ENCODE data around the gene SUPT3H.

Gene SUPT3H

GRCh38 chr6:45002390-45003105 lies 375.2 kb downstream of the SUPT3H start:
- no peak for DNase-seq (ENCODE audit: low read depth in 2 of 2)

DNA sequence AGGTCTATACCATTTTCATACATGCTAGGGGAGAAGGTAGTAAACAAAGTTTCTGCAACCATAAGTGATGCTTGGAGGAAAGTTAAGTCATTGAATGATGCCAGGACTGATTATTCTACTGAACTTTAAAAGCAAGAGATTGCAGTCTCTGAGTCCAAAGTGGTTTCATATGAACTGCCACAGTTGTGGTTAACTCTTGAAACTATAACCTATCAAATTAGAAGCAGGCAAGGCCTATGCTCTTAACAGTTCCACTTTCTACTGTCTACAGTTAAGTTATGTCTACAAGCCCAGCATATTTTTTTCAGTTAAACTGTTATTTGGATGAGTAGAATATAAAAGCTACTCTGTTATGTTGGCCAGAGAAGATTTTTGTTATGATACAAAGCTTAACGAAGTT lies 376.1 kb downstream of the SUPT3H start:
- DNase-seq (ENCODE audit: low read depth in 2 of 2): no peak

DNA sequence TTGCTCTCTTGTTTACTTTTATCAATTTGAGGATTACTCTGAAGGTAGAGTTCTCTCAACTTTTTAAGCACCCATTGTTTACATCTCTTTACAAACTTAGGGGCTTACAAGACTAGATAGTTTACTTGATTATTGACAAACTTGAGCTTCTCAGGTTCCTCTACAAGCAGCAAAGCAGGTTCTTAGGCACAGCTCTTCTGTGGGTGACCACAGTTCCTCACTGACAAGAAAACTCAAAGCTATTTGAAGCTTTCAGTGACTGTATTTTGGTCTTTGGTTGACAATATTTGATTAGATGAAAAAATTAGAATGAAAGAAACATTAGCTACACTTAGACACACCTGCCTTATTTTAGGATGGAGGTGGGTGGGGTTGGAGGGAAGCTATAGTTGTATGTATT lies 376.9 kb downstream of the SUPT3H start:
- no peak for DNase-seq (ENCODE audit: low read depth in 2 of 2)

GRCh38 chr6:44999066-44999465 lies 378.7 kb downstream of the SUPT3H start:
- DNase-seq (ENCODE audit: low read depth in 2 of 2): no peak

DNA sequence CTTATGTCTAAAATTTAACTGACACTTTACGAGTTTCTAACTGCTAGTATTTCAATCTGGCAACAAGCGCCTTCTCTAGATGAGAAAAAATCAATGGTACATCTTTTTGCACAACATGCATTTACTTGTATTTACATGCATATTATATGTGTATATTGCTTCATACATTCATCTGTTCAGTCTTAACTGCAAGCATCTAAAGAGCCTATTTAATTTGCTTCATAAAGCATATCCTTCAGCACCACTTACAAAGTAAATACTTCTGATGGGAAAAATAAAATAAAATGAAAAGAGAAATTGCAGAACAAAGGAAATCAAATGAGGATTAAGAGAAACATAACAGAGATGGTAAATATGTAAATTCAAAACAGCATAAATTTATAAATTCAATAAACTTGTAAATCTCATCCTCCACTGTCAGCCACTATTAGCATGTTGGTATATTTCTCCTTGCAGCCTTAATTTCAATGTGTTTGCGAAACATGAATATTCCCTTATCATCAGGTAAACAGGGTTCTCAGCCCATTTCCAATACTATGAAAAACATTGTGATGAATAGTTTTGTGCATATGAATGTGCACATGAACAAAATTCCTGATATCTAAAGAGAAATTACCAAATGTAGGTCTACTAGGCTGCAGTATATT lies 382.1 kb downstream of the SUPT3H start:
- DNase-seq (ENCODE audit: low read depth in 2 of 2): no peak

GRCh38 chr6:44989391-44989790 lies 388.3 kb downstream of the SUPT3H start:
- no peak for DNase-seq (ENCODE audit: low read depth in 2 of 2)

GRCh38 chr6:44985006-44985405 lies 392.7 kb downstream of the SUPT3H start:
- DNase-seq (ENCODE audit: low read depth in 2 of 2): no peak

GRCh38 chr6:44983467-44984365 lies 394.0 kb downstream of the SUPT3H start:
- DNase-seq (ENCODE audit: low read depth in 2 of 2): no peak

GRCh38 chr6:44980841-44981240 lies 396.9 kb downstream of the SUPT3H start:
- no peak for DNase-seq (ENCODE audit: low read depth in 2 of 2)

DNA sequence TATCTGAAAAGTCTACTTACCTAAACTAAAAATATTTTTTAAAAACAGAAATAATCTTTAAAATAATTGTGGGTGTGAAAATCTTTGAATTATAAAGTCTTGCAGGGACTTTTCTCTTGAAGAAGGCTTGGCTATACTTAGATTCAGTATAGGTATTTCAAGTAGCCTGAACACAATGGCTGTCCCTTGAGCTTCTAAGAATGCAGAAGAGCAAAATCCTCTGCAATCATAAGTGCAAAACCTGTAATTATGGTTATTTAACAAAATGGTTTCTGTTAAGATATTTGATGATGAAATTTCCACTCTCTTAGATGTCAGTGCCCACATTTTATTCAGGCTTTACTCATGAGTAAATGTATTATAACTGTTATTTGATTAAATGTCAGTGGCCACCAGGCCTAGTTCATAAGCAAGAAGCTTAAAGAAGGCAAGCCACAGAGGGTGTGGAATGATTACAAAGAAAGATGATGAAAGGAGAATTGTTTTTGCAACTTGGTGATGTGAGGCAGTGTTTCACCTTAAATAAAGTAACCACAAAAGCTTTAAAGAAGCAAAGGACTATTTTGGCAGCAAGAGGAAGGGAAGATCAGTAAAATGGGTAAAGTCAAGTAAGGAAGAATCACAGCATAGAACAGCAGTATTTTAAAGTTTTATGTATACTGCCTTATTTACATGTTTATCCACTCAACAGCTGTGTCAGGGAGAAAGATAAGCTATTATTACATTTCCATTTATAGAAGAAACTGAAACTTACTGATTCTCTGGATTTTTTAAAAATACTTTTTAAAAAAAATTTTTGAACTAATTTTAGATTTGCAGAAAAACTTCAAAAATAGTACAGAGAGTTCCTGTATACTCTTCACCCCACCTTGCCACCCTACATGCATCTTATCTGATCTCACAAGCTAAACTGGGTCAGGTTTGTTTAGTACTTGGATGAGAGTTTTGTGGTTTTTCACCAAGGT lies 400.8 kb downstream of the SUPT3H start:
- DNase-seq (ENCODE audit: low read depth in 2 of 2): no peak

DNA sequence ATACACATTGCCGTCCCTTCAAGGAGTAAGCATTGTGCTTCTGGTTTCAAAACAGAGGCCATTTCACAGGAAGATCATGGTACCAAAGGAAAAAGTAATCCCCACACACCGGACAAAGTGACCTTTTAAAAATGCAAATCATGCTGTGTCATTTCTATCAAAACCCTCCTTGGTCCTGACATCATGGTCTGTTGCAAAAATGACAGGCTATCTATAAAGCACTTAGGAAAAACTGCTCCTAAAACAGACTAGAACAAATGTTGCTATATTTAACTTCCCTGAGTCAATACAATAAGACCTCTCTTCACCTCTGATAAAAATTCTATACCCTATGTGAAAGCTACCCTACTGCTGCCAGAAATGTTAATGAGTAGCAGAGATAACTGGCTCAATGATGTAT lies 403.2 kb downstream of the SUPT3H start:
- no peak for DNase-seq (ENCODE audit: low read depth in 2 of 2)

- DNase-seq (ENCODE audit: low read depth in 2 of 2): no peak
These were observed 405.0 kb downstream of the SUPT3H start for GRCh38 chr6:44972709-44973108.

DNA sequence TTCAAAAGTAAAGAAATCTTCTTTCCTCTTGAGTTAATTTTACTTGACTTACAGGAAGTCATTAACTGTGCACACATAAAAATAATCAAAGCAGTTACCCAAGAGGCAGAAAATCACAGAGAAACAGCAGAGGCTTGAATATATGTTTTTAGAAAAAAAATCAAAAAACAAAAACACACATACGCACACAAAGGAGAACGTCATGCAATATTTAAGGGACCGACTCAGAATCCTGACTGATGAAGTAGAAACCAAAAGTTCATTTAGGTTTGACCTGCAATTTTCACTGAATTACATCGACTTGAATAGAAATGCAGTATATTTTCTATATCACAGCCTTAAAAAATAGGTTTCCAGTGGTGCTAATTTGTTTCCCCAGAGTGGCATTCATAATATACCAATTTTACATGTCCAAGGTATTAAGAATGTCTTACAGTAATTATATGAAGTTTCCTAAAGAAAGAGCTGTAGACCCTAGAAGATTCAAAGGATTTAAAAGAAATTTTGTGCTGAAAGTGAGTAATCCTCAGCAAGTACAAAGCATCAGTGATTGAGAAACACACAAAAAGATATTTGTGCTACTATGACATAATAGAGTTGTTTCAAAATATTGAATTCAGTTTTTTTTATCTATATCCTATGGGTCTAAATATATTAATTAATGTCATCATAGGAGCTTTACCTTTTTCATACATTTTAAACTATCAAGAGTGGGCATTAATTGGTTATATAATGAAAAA lies 408.1 kb downstream of the SUPT3H start:
- DNase-seq (ENCODE audit: low read depth in 2 of 2): no peak

- no peak for DNase-seq (ENCODE audit: low read depth in 2 of 2)
These were observed 410.3 kb downstream of the SUPT3H start for GRCh38 chr6:44967481-44967880.

DNA sequence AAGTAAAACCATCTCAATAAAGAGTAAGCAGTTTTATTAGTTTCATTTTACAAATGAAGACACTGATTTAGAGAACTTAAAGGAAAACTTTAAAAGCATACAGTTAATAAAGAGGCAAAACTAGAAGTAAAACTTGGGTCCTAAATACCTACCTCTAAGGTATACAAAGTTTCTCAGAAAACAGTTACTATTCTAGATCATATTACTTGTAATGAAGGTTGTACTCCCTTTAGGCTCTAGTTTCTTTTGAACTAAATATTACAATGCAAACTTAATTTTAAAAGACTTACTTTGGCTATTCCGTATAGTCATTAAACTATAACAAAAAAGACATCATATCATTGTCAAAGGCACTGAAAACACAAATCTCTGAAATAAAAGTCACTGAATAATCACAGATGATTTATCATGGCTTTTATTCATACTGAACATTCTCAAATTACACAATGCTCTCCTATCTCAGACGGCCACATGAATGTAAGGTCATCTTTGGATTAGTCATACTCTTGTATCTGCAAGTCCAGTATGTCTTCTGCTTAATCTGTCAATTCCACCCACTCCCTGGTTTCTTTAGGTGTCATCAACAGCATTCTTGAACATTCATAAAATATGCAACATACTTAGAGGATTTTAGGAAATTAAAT lies 411.2 kb downstream of the SUPT3H start:
- DNase-seq (ENCODE audit: low read depth in 2 of 2): no peak

DNA sequence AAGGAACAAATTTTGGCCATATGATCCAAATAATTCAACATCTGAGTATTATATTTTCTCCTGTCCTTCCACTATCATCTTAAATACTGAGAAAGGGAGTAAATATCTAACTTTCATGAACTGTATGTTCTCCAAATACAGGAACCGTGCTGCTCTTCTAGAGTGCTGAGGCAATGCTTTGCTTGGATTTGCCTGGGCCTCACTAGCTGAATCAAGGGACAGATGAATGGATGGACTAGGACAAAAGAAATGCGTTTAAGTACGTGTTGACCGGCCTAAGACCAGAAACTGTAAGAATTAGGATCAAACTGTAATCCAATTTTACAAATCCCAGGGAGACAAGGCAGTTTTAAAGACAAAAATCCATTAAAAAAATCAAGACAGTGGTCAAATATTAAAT lies 412.0 kb downstream of the SUPT3H start:
- no peak for DNase-seq (ENCODE audit: low read depth in 2 of 2)

DNA sequence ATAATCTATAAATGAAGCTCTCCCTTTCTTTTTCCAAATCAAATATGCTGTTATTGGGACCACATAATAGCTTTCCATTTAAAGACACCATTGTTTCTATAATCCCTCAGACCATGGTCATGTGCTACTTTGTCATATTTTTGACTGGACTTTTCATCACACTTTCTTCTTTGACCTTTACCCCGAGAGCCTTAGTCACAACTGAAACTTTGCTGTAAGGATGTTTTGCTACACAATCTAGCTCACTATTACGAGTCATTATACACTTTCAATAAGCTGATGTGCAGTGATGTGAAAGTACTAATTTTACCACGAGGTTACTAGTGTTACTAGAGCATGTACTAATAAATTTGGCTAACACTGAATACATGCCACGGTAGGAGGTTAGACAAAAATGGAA lies 416.8 kb downstream of the SUPT3H start:
- DNase-seq (ENCODE audit: low read depth in 2 of 2): no peak

DNA sequence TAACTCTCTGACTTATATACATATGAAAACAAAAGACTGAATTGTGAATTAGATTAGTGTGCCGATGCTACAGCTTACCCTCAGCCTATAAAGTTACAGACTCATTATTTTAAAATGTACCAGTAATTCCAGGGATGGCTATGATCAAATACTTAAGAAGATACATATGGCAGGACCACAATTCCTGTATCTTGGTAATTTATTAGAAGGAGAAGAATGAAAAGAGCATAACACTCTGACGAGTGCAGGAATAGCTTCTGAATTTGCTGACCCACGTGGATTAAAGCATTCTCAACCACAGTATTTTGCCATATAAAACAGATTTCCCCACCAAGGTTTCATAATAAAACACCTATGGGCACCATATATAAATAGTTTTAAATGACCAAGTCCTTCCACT lies 418.1 kb downstream of the SUPT3H start:
- DNase-seq (ENCODE audit: low read depth in 2 of 2): no peak

DNA sequence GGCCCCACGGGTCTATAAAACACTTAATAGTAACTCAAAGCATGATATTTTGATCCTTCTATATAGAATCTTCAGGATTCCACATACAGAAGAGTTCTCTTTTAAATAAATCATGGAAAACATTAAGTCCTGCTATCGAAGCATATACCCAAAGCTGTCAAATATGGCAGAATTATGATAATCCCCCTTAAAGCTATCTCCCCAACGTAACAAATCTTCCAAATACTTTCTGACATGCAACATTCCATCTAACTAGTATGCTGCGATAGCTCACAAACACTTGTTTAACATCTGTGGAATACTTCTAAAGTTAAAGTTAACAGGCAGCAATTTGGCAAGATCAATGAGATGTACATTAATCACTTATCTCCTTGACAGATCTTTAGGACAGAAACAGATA lies 420.6 kb downstream of the SUPT3H start:
- no peak for DNase-seq (ENCODE audit: low read depth in 2 of 2)

GRCh38 chr6:44956396-44956795 lies 421.3 kb downstream of the SUPT3H start:
- DNase-seq (ENCODE audit: low read depth in 2 of 2): no peak
